Measurements from ENCODE around the gene COL24A1.

COL24A1 gene

GRCh38 chr1:85998105-85998855, 158.3 kb downstream of the COL24A1 start:
- H3K4me2 ChIP-seq (ENCODE audit: low read length): no peak overlapping the region
- no peak overlapping the region for H3K4me3 ChIP-seq (ENCODE audit: low read depth, low read length)
- no peaks in the 10 kb centered on the region for H3K36me3 ChIP-seq (ENCODE audit: control insufficient read depth, insufficient read depth, low read length)
- no peak overlapping the region for H3K9ac ChIP-seq
- H3K9me3 ChIP-seq (ENCODE audit: control insufficient read depth, low read length): no peaks in the 10 kb centered on the region
- no peaks in the 10 kb centered on the region for H3K27me3 ChIP-seq (ENCODE audit: control insufficient read depth, insufficient read depth, low read length)
- H3K79me2 ChIP-seq: no peaks in the 10 kb centered on the region
- no peak overlapping the region for H2AFZ ChIP-seq
- TF ChIP-seq CTCF (IDR thresholded peaks at IDR 0.05): no peak
- H3K27ac ChIP-seq: no peak overlapping the region
- H3K4me1 ChIP-seq: no peaks in the 10 kb centered on the region

- H3K4me3 ChIP-seq (ENCODE audit: low read depth, low read length): no peak overlapping the region
- TF ChIP-seq CTCF (IDR thresholded peaks at IDR 0.05): no peak
Observed at GRCh38 chr1:85992791-85993190, 163.8 kb downstream of the COL24A1 start.

GRCh38 chr1:85991261-85991660, 165.3 kb downstream of the COL24A1 start:
- Histone ChIP-seq H2AFZ (no peak overlapping the region), H3K36me3 (ENCODE audit: control insufficient read depth, insufficient read depth, low read length) (no peaks in the 10 kb centered on the region), H3K9ac (no peak overlapping the region), H3K4me1 (no peaks in the 10 kb centered on the region), H3K4me2 (ENCODE audit: low read length) (no peak overlapping the region), H3K27ac (no peak overlapping the region), H3K9me3 (ENCODE audit: control insufficient read depth, low read length) (no peaks in the 10 kb centered on the region), H3K79me2 (no peaks in the 10 kb centered on the region), H3K27me3 (ENCODE audit: control insufficient read depth, insufficient read depth, low read length) (no peaks in the 10 kb centered on the region), H3K4me3 (ENCODE audit: low read depth, low read length) (no peak overlapping the region)
- no peak for TF ChIP-seq CTCF (IDR thresholded peaks at IDR 0.05)

More at GRCh38 chr1:85992791-85993190, 163.8 kb downstream of the COL24A1 start:
- H3K27me3 ChIP-seq (ENCODE audit: control insufficient read depth, insufficient read depth, low read length): no peaks in the 10 kb centered on the region
- H3K9ac ChIP-seq: no peak overlapping the region
- H3K4me2 ChIP-seq (ENCODE audit: low read length): no peak overlapping the region
- no peaks in the 10 kb centered on the region for H3K4me1 ChIP-seq
- H3K79me2 ChIP-seq: no peaks in the 10 kb centered on the region
- H3K9me3 ChIP-seq (ENCODE audit: control insufficient read depth, low read length): no peaks in the 10 kb centered on the region
- H3K27ac ChIP-seq: no peak overlapping the region
- H2AFZ ChIP-seq: no peak overlapping the region
- no peaks in the 10 kb centered on the region for H3K36me3 ChIP-seq (ENCODE audit: control insufficient read depth, insufficient read depth, low read length)

- no peaks in the 10 kb centered on the region for H3K36me3 ChIP-seq (ENCODE audit: control insufficient read depth, insufficient read depth, low read length)
- no peaks in the 10 kb centered on the region for H3K4me1 ChIP-seq
Observed at GRCh38 chr1:85984636-85985035, 171.9 kb downstream of the COL24A1 start.

More at GRCh38 chr1:85984636-85985035, 171.9 kb downstream of the COL24A1 start:
- no peak overlapping the region for H3K4me2 ChIP-seq (ENCODE audit: low read length)
- TF ChIP-seq CTCF (IDR thresholded peaks at IDR 0.05): no peak
- no peak overlapping the region for H3K4me3 ChIP-seq (ENCODE audit: low read depth, low read length)
- no peak overlapping the region for H2AFZ ChIP-seq
- no peaks in the 10 kb centered on the region for H3K79me2 ChIP-seq
- no peak overlapping the region for H3K9ac ChIP-seq
- no peaks in the 10 kb centered on the region for H3K9me3 ChIP-seq (ENCODE audit: control insufficient read depth, low read length)
- no peaks in the 10 kb centered on the region for H3K27me3 ChIP-seq (ENCODE audit: control insufficient read depth, insufficient read depth, low read length)
- H3K27ac ChIP-seq: no peak overlapping the region
